ENCODE measurements around the gene LETM1. TPM values are rescaled to one million over a fixed set of nuclear protein-coding genes. Genes with fewer than 3 reads are reported as not detected.

The LETM1 gene
- polyA plus RNA-seq, 3 donors from 2014 or later, result 8.0 to 17.0 (median 10.6) TPM

DNA sequence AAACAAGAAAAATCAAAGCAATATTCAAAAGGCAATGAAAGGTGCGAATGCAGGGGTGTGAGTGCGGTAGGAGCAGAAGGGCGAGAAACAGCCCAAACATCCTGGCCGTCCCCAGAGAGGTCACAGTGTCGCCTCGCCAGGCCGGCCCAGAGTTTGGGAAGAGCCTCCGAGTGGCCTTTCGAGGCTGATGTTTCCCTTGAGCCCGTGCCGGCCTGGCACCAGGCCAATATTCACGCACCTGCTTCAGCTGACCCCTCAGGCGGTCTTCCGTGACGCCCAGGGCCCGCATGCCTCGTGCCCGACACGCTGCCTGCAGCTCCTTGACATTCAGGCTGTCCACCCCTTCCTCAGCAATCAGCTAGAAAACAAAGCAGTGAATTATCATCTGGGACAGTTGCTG is 30.6 kb downstream of the LETM1 start:
- Mint-ChIP-seq H3K4me1 (peaks cover 2 to 8% of the 10 kb centered on the region in 2 donors), H3K4me3 (no peak overlapping the region), H3K36me3 (peaks cover 11 to 26% (median 20%) of the 10 kb centered on the region in 3 donors), H3K9me3 (no peaks in the 10 kb centered on the region), H3K27me3 (ENCODE audit: low read depth in 3 of 3) (peaks cover 0 to 5% (median 0%) of the 10 kb centered on the region in 3 donors), H3K27ac (no peak overlapping the region)
- DNase-seq, result no peak

DNA sequence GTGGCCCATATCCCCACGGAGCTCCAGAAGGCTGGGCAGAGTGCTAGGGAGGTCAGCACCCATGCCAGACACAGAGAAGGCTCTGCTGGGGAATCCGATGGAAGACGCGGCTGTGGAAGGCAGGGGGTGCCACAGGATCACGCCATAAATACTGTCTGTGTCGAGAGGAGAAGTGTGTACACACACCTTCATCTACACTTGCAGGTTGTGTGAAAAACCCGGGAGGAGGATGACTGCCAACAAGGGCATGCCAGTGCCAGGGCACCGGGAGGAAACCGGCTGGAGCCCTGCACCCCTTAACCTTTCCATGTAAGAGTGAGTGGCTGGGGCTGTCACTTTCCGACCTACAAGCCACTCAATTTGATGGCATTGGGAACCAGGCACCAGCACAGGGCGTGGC is 31.2 kb downstream of the LETM1 start:
- Mint-ChIP-seq H3K36me3 (peaks cover 13 to 27% (median 19%) of the 10 kb centered on the region in 3 donors), H3K27me3 (ENCODE audit: low read depth in 3 of 3) (peaks cover 0 to 3% (median 0%) of the 10 kb centered on the region in 3 donors), H3K4me3 (no peak overlapping the region), H3K4me1 (peaks cover 1 to 3% of the 10 kb centered on the region in 2 donors), H3K27ac (no peak overlapping the region), H3K9me3 (no peaks in the 10 kb centered on the region)
- no peak for DNase-seq

DNA sequence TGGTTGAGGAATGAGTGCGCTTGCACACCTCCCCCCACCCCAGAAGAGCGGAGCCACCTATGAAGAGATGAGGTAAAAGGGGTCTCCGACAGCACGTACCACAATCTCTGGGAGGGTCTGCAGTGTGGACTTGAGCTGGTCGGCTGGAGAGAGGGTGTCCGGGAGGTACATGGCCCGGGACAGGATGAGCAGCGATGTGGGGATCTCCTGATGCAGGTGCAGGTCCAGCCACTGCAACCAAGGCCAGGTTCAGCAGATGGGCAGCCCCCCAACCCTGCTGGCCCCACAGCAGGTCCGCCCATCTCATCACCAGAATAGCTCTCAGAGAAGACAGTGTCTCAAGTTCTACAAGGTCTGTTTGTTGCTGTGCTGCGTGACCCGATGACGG is 32.4 kb downstream of the LETM1 start:
- H3K27ac Mint-ChIP-seq, result no peak overlapping the region
- no peaks in the 10 kb centered on the region for H3K9me3 Mint-ChIP-seq
- peaks cover 18 to 31% (median 20%) of the 10 kb centered on the region in 3 donors for H3K36me3 Mint-ChIP-seq
- no peaks in the 10 kb centered on the region for H3K4me1 Mint-ChIP-seq
- H3K4me3 Mint-ChIP-seq, result no peak overlapping the region
- H3K27me3 Mint-ChIP-seq (ENCODE audit: low read depth in 3 of 3), result peaks cover 0 to 3% (median 0%) of the 10 kb centered on the region in 3 donors
- DNase-seq, result no peak

DNA sequence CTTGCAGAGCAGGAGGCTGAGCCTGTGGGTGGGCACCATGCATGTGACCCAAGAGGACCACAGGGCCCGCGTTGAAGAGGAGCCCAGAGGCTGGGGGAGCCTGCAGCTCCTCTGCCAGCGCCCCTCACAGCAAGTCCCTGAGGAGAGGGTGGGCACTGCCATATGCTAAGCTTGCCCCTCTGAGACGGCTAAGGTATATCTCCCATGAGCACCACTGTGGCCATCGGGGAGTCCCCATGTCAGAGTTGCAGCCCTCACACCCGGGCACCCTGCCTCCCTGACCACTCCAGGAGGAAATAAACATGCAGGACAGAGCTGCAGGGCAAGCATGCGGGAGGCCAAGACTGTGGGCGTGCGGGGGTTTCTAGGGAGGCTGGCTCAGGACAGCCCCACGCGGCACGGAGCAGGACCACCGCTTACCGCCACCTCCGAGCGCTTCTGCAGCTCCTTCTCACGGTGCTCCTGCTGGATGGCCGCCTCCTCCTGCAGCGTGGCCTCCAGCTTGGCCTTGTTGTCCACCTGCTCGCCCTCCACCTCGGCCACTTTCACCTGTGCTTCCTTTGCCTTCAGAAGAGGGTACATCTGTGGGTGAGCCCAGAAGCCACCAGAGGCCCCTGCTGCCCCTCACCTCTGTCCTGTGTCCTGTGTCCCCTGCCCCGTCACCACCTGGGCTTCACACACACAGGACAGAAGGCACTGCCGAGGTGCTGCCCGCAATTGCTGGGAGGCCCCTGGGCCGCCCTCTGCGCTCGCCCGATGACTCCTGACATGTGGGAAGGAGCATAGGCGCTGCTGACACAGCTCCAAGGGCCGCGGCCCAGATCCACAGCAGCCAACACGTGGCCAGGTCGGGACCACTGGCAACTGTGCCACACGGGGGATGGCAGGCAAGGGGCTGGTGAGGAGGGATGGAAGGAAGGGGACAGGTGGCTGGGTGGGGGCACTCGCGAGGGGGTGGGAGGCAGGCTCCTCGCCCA is 33.1 kb downstream of the LETM1 start:
- no peaks in the 10 kb centered on the region for H3K4me1 Mint-ChIP-seq
- H3K27me3 Mint-ChIP-seq (ENCODE audit: low read depth in 3 of 3), result peaks cover 0 to 3% (median 1%) of the 10 kb centered on the region in 3 donors
- DNase-seq, result no peak
- no peak overlapping the region for H3K27ac Mint-ChIP-seq
- H3K9me3 Mint-ChIP-seq, result no peaks in the 10 kb centered on the region
- no peak overlapping the region for H3K4me3 Mint-ChIP-seq
- peaks cover 18 to 31% (median 20%) of the 10 kb centered on the region in 3 donors for H3K36me3 Mint-ChIP-seq

DNA sequence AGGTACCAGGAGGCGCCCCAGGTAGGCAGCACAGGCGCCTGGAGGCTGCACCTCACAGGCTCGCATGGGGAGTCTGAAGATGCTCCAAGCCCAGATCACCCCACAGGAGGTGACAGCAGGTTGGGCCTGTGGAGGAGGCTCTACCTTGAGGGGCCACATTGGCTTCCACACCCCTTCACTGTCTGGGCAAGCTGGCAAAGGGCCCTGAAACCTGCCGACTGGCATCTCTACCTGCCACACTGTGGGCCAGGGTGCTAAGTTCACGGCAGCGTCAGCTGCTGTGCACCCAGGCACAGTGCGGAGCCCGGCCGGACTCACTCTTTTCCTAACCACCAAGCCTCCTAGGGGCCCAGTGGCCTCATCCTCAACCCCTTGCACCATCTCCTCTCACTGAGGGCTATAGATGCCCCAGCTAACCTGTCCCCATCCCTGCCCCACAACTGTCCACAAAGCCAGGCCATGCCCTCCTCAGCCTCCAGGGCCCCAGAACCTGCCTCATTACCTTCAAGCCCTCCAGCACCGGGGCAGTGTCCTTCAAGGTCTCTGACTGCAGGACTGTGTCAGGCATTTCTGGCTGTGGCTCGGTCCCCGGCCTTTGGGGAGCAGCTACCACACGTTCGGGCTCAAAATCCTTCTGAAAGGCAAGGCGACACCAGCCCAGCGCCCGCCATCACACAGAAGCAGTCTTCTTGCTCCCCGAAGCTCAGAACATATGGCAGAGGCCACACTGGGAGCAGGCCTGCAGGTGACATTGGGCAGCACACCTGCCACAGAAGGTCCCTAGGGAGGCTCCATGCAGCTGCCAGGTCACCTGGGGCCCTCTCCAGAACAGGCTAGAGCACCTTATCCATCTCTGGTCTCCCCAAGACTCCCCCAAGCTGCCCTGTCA is 34.0 kb downstream of the LETM1 start:
- Mint-ChIP-seq H3K36me3 (peaks cover 17 to 30% (median 20%) of the 10 kb centered on the region in 3 donors), H3K27ac (no peak overlapping the region), H3K4me1 (no peaks in the 10 kb centered on the region), H3K27me3 (ENCODE audit: low read depth in 3 of 3) (peaks cover 0 to 3% (median 1%) of the 10 kb centered on the region in 3 donors), H3K4me3 (no peak overlapping the region), H3K9me3 (no peaks in the 10 kb centered on the region)
- DNase-seq, result no peak

DNA sequence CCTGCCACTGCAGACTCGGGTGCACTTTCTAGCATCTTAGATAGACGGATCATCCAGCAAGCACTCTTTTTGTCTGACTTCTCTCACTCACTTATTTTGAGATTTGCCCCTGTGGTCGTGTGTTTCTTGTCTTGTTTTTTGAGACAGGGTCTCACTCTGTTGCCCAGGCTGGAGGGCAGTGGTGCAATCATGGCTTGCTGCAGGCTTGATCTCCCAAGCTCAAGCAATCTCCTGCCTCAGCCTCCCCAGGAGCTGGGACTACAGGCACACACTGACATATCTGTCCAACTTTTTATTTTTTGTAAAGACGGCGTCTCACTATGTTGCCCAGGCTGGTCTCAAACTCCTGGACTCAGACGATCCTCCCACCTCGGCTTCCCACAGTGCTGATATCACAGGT is 36.1 kb downstream of the LETM1 start:
- Mint-ChIP-seq H3K27ac (peak overlapping the region in 1 of 6 donors; percentile 8), H3K4me3 (no peak overlapping the region), H3K9me3 (no peaks in the 10 kb centered on the region), H3K27me3 (ENCODE audit: low read depth in 3 of 3) (peaks cover 0 to 2% (median 1%) of the 10 kb centered on the region in 3 donors), H3K36me3 (peaks cover 15 to 32% (median 16%) of the 10 kb centered on the region in 3 donors), H3K4me1 (no peaks in the 10 kb centered on the region)
- no peak for DNase-seq

DNA sequence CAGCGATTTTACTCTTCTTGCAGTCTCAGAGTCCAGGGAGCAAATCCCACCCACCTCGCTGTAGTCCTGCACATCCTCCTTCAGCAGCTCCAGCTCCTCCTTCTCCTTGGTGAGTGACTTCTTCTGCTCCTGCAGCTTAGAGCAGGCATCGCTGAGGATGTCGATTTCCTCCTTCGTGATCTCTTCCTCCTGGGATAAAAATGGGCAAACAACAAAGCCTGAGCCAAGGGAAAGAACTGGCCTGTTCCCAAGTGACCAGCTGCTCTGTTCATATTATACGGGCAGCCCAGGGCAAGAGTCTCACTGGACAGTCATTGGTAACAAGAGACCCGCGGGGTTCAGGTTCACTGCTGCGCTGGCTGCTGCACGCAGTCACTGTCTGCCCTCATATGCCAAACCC is 36.7 kb downstream of the LETM1 start:
- no peak for DNase-seq
- peak overlapping the region in 1 of 6 donors; percentile 8 for H3K27ac Mint-ChIP-seq
- peaks cover 0 to 2% (median 1%) of the 10 kb centered on the region in 3 donors for H3K27me3 Mint-ChIP-seq (ENCODE audit: low read depth in 3 of 3)
- H3K4me1 Mint-ChIP-seq, result no peaks in the 10 kb centered on the region
- peaks cover 10 to 29% (median 13%) of the 10 kb centered on the region in 3 donors for H3K36me3 Mint-ChIP-seq
- H3K4me3 Mint-ChIP-seq, result no peak overlapping the region
- no peaks in the 10 kb centered on the region for H3K9me3 Mint-ChIP-seq

DNA sequence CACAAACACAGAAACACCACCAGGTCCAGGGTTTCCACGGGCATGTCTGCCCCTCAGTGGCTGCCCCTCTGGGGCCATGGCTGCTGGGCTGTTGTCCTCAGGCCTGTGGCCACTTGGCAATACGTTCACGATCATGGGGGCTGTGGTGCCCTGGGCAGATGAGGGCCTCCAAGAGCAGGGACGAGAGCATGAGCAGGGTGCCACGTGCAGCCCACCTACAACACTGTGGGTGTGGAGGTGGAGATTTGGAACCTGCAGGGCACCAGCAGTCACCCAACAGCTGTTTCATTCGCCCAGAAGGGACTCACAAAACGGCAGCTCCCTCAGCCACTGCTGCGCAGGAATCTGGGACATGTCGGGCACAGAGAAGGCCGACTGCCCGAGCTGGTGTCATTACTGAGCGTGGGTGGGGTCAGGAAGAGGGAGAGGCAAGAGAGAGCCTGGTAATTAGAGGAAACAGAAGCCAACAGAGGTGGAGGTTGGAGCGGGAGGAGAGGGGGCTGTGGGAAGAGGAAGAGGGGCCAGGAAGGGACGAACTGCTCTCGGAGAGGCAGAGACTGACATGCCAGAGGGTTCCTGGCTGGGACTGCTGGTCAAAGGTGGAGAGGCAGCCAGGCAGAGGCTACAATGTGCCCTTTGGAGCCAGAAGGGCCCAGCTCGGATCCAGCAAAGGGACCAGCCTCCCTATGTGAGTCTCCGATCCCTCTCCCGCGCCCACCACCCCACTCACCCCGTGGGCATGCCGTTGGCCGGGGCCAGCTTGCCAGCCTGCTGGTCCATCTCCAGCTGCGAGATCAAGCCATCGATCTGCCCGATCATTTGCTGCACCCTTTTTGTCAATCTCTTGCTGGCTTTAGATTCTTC is 39.7 kb downstream of the LETM1 start:
- peaks cover 7 to 35% (median 11%) of the 10 kb centered on the region in 3 donors for H3K36me3 Mint-ChIP-seq
- H3K9me3 Mint-ChIP-seq, result no peaks in the 10 kb centered on the region
- H3K4me1 Mint-ChIP-seq, result no peaks in the 10 kb centered on the region
- DNase-seq, result no peak
- no peak overlapping the region for H3K4me3 Mint-ChIP-seq
- H3K27ac Mint-ChIP-seq, result no peak overlapping the region
- H3K27me3 Mint-ChIP-seq (ENCODE audit: low read depth in 3 of 3), result peaks cover 0 to 1% (median 0%) of the 10 kb centered on the region in 3 donors

DNA sequence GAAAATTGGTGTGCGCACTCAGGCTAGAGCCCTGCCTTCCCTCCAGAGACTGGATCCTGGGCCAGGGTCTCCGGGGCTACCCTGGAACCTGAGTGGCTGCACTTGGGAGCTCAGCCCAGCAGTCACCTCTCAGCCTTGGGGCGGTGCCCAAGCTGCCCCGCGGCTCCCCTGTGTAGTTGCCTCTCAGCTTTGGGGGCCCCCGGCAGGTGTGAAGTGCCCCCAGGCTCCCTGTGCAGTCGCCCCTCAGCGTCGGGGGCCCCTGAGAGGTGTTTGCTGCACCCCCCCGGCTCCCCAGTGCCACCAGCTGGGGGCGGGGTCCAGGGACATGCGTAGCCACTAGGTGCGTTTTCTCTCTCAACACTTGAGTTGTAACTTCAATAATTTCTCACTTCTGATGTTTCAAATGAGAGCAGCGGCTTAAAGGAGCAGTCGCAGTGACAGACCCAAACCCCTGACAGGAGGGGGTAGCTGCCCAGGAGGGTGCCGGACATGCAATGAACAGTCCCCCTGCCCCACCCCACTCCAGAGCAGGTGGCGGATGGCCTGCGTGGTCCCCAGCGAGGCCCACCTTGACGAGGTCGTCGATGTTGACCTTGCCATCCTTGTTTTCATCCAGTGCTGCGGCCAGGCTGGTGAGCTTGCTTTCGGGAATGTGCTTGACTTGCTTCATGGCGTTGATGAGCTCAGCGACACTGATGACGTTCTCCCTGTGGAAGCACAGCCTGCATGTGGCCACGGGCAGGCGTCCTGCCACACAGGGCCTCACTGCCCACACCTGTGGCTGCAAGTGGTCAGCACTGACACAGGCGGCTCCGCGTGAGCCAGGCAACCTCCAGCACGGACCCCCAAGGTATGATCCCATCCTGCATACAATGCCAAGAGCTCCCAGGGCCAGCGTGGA is 40.6 kb downstream of the LETM1 start:
- no peak overlapping the region for H3K4me3 Mint-ChIP-seq
- no peaks in the 10 kb centered on the region for H3K9me3 Mint-ChIP-seq
- no peaks in the 10 kb centered on the region for H3K4me1 Mint-ChIP-seq
- H3K27ac Mint-ChIP-seq, result no peak overlapping the region
- H3K36me3 Mint-ChIP-seq, result peaks cover 7 to 34% (median 11%) of the 10 kb centered on the region in 3 donors
- DNase-seq, result no peak
- H3K27me3 Mint-ChIP-seq (ENCODE audit: low read depth in 3 of 3), result peaks cover 0 to 1% (median 0%) of the 10 kb centered on the region in 3 donors

DNA sequence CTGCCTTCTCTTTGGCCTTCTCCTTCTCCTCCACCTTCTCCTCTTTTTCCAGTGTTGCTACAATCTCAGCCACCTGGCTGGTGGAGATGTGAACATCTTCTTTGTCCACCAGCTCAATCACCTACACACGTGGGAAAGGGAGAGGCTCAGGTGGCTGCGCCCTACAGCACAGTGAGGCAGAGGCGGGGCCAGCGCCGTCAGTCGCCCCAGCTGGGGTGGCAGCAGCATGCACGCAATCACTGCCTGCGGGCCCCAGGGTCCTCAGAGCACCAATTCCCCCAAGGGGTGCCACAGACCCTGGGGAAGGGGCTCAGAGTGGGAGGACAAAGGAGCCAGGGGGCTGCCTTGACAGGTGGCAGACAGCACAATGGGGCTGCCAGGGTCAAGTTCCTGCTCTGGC is 41.5 kb downstream of the LETM1 start:
- peaks cover 0 to 1% (median 0%) of the 10 kb centered on the region in 3 donors for H3K27me3 Mint-ChIP-seq (ENCODE audit: low read depth in 3 of 3)
- DNase-seq, result no peak
- H3K4me3 Mint-ChIP-seq, result no peak overlapping the region
- H3K4me1 Mint-ChIP-seq, result no peaks in the 10 kb centered on the region
- H3K36me3 Mint-ChIP-seq, result peaks cover 3 to 25% (median 3%) of the 10 kb centered on the region in 3 donors
- H3K9me3 Mint-ChIP-seq, result no peaks in the 10 kb centered on the region
- no peak overlapping the region for H3K27ac Mint-ChIP-seq

DNA sequence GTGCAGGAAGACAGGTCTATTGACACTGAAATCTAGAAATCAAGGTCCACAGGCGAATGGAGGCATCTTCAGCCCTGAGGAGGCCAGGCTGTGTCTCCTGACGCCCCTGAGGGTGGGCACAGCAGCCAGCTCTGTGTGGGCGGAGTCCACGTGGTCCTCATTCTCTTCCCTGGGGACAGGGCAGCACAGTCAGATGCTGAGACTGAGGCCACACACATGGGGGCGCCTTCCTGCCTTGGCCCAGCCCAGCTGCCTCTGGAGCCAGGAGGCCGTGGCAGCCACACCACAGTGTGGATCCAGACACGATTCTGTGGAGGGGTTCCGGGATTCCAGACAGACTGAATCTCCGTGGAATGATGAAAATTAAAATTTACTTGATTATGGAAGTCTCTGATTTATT is 42.0 kb downstream of the LETM1 start:
- no peak overlapping the region for H3K4me3 Mint-ChIP-seq
- peaks cover 0 to 1% (median 0%) of the 10 kb centered on the region in 3 donors for H3K27me3 Mint-ChIP-seq (ENCODE audit: low read depth in 3 of 3)
- peaks cover 0 to 21% (median 0%) of the 10 kb centered on the region in 3 donors for H3K36me3 Mint-ChIP-seq
- no peak for DNase-seq
- H3K9me3 Mint-ChIP-seq, result no peaks in the 10 kb centered on the region
- no peak overlapping the region for H3K27ac Mint-ChIP-seq
- H3K4me1 Mint-ChIP-seq, result no peaks in the 10 kb centered on the region

DNA sequence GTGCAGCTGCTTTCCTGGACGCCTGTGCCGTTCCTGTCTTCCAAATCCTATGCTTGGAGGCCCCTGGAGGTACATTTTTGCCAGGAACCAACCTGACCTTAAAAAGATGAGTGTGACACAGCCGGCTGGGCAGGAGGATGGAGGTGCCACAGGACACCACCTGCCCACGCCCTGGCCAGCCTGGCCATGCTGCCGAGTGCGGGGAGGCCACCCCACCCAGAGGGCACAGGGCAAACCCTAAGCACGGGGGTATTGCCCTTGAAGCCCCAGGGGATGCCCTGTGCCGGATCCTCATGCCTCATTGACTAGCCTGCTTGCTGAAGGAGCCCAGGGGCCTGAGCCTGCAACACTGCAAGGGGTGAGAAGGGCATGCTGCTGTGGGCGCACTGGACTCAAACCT is 42.7 kb downstream of the LETM1 start:
- H3K9me3 Mint-ChIP-seq, result no peaks in the 10 kb centered on the region
- H3K27ac Mint-ChIP-seq, result no peak overlapping the region
- H3K36me3 Mint-ChIP-seq, result peaks cover 0 to 21% (median 0%) of the 10 kb centered on the region in 3 donors
- H3K27me3 Mint-ChIP-seq (ENCODE audit: low read depth in 3 of 3), result peaks cover 0 to 1% (median 0%) of the 10 kb centered on the region in 3 donors
- no peak for DNase-seq
- H3K4me1 Mint-ChIP-seq, result no peaks in the 10 kb centered on the region
- no peak overlapping the region for H3K4me3 Mint-ChIP-seq

All from immature natural killer cell (primary cell).